Transverse colon (tissue), 3 donors: ENCODE measurements around the gene MRM2.

Experiments
- CTCF ChIP-seq, 5 experiments: fragments of 200-600 bp in 3 of 5; fragments of 450-650 bp in 2 of 5; sonication (generic) in 3 of 5; IDR thresholded peaks; 1 replicate in 2 of 5; 2 replicates in 3 of 5; pipeline ENCODE4 v1.5.1; 2016 to 2017; ENCODE audit warnings: antibody characterized with exemption in 5 of 5, inconsistent platforms in 3 of 5, mild to moderate bottlenecking in 2 of 5, moderate library complexity in 1 of 5
- EP300 ChIP-seq: sonication (generic); formaldehyde crosslinking; IDR thresholded peaks from one replicate; pipeline ENCODE4 v1.6.1; 2017; ENCODE audit warnings: antibody characterized with exemption, low read depth
- POLR2A ChIP-seq: fragments of 450-650 bp; IDR thresholded peaks from one replicate; pipeline ENCODE4 v1.6.1; 2016; ENCODE audit warnings: antibody characterized with exemption, mild to moderate bottlenecking, moderate library complexity

GRCh38 chr7:2266911-2267310 lies 24.9 kb upstream of the MRM2 start:
- TF ChIP-seq CTCF (IDR thresholded peaks at IDR 0.05) (no peak), POLR2A (no peak), EP300 (no peak)
